ENCODE measurements around the gene SUN5. TPM values are rescaled to one million over a fixed set of nuclear protein-coding genes. Genes with fewer than 3 reads are reported as not detected.

The SUN5 gene
- total RNA-seq, 1 experiment from 2014 or later: not detected

DNA sequence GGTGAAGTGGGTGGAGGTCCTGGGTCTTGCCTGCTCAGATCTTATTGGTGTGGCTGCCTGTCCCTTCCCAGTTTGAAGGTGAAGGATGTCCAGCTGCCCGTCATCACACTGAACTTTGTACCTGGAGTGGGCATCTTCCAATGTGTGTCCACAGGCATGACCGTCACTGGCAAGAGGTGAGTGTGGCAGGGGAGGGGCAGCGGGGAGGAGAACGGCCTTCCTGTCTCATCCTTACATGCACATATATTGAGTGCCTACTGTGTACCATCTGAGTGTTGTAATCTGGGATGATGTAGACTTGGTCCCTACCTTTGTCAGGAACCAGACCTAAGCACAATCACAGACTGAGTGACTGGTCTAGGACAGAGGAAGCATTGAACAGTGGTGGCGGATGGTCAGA, 29.9 kb upstream of the SUN5 start:
- no CpG with 5 or more reads among the region's 5 CpGs for WGBS (ENCODE audit: extremely low coverage, insufficient read length, low lambda C conversion rate)
- H4K5ac ChIP-seq (ENCODE audit: insufficient read length, low read depth, low read length): no peak overlapping the region

More for the DNA sequence above, 29.9 kb upstream of the SUN5 start:
- Histone ChIP-seq H3K27me3 (ENCODE audit: insufficient read depth, low read length) (no peaks in the 10 kb centered on the region), H2BK20ac (ENCODE audit: low read depth, low read length, poor library complexity, severe bottlenecking) (no peak overlapping the region), H2BK12ac (ENCODE audit: insufficient read length, low read depth, low read length) (no peak overlapping the region), H3K9me3 (ENCODE audit: control insufficient read depth, low read depth, low read length) (no peaks in the 10 kb centered on the region), H3K23me2 (ENCODE audit: insufficient read length, low read depth, low read length, poor library complexity, severe bottlenecking) (no peaks in the 10 kb centered on the region), H2AFZ (ENCODE audit: low read length) (no peak overlapping the region), H3T11ph (ENCODE audit: low read length) (no peak overlapping the region), H2BK5ac (ENCODE audit: insufficient read length, low read length) (no peak overlapping the region), H3K14ac (ENCODE audit: insufficient read depth, low read length) (no peak overlapping the region), H4K20me1 (ENCODE audit: control insufficient read depth, insufficient read depth, insufficient read length) (no peaks in the 10 kb centered on the region), H3K4me2 (ENCODE audit: insufficient read depth, insufficient read length, low read length) (no peak overlapping the region), H3K9ac (ENCODE audit: extremely low read depth, insufficient read length, low read length) (no peak overlapping the region), H4K91ac (ENCODE audit: insufficient read length, low read depth, low read length) (no peak overlapping the region), H3K79me2 (ENCODE audit: insufficient read depth, low read length) (no peaks in the 10 kb centered on the region), H3K23ac (ENCODE audit: insufficient read length, low read depth, low read length) (no peak overlapping the region), H3K4ac (ENCODE audit: low read depth, low read length) (no peak overlapping the region), H3K56ac (ENCODE audit: insufficient read length, low read depth, low read length) (no peak overlapping the region), H3K18ac (ENCODE audit: insufficient read length, low read depth, low read length) (no peak overlapping the region), H2BK120ac (ENCODE audit: low read depth, low read length, poor library complexity, severe bottlenecking) (no peak overlapping the region), H4K8ac (replicated peaks; ENCODE audit: insufficient read length, low read depth, low read length) (no peak overlapping the region), H3K79me1 (ENCODE audit: insufficient read depth, low read depth, low read length, poor library complexity, severe bottlenecking) (no peaks in the 10 kb centered on the region), H2BK15ac (ENCODE audit: low read depth, low read length) (no peak overlapping the region), H3K4me1 (ENCODE audit: insufficient read depth, low read length) (no peaks in the 10 kb centered on the region), H2AK5ac (ENCODE audit: insufficient read length, low read length) (no peak overlapping the region), H3K27ac (ENCODE audit: insufficient read length, low read depth, low read length) (no peak overlapping the region)
- H3K9me3 Mint-ChIP-seq: peaks cover 2 to 4% of the 10 kb centered on the region in 2 experiments; a peak in 3 of 5 replicates
- no peaks in the 10 kb centered on the region for H3K4me1 Mint-ChIP-seq
- H3K27me3 Mint-ChIP-seq (ENCODE audit: low read depth): peaks cover 29% of the 10 kb centered on the region
- no peak for DNase-seq
- no peaks in the 10 kb centered on the region for H3K36me3 Mint-ChIP-seq (ENCODE audit: insufficient read depth in 1 of 3, low read depth in 3 of 3)
- TF ChIP-seq, protein P1, sequence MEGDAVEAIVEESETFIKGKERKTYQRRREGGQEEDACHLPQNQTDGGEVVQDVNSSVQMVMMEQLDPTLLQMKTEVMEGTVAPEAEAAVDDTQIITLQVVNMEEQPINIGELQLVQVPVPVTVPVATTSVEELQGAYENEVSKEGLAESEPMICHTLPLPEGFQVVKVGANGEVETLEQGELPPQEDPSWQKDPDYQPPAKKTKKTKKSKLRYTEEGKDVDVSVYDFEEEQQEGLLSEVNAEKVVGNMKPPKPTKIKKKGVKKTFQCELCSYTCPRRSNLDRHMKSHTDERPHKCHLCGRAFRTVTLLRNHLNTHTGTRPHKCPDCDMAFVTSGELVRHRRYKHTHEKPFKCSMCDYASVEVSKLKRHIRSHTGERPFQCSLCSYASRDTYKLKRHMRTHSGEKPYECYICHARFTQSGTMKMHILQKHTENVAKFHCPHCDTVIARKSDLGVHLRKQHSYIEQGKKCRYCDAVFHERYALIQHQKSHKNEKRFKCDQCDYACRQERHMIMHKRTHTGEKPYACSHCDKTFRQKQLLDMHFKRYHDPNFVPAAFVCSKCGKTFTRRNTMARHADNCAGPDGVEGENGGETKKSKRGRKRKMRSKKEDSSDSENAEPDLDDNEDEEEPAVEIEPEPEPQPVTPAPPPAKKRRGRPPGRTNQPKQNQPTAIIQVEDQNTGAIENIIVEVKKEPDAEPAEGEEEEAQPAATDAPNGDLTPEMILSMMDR (conservative IDR thresholded peaks at IDR 0.05): no peak
- H3K27ac Mint-ChIP-seq: no peak overlapping the region; a peak in 1 of 7 replicates
- no peak overlapping the region for H3K4me3 Mint-ChIP-seq
